ENCODE measurements around the gene PDILT.

- no peak for TF ChIP-seq CTCF (IDR thresholded peaks at IDR 0.05)
- TF ChIP-seq POLR2A (IDR thresholded peaks at IDR 0.05) = no peak
Measured at GRCh38 chr16:20398603-20399002, 5.9 kb downstream of the PDILT start.

Data from body of pancreas (tissue), 4 donors.